Keratinocyte (primary cell): ENCODE measurements around the gene SNX20. TPM values are rescaled to one million over a fixed set of nuclear protein-coding genes. Genes with fewer than 3 reads are reported as not detected.

Experiments used
- DNase-seq: peaks from one replicate; pipeline ENCODE4 v3.0.0-alpha.2; 2011; ENCODE audit warnings: low read depth, missing footprints, low spot score
- FAIRE-seq: peaks from 2 replicates; lab custom pipeline; 2011; peaks lifted over from hg19 to GRCh38; lab: Jason Lieb, UNC
- H2AFZ ChIP-seq: 2 replicates; pipeline ENCODE4 v1.6.0; 2012; ENCODE audit warnings: low read length, control low read depth, inconsistent platforms; ENCODE audit not compliant: control insufficient read depth
- H3K27ac ChIP-seq: 2 replicates; pipeline ENCODE4 v1.5.1; 2011; ENCODE audit warnings: low read length; ENCODE audit not compliant: control insufficient read depth, insufficient read depth
- H3K27me3 ChIP-seq: 3 replicates; pipeline ENCODE4 v1.6.0; 2011; ENCODE audit warnings: low read length; ENCODE audit not compliant: control insufficient read depth, insufficient read depth; ENCODE audit errors: extremely low read depth
- H3K36me3 ChIP-seq, 2 experiments: 2 replicates in 1 of 2; 3 replicates in 1 of 2; pipeline ENCODE4 v1.5.1; 2011; ENCODE audit warnings: low read length in 2 of 2, mild to moderate bottlenecking in 1 of 2; ENCODE audit not compliant: control insufficient read depth in 2 of 2, insufficient read depth in 2 of 2; ENCODE audit errors: extremely low read depth in 1 of 2
- H3K4me1 ChIP-seq: 3 replicates; pipeline ENCODE4 v1.5.1; 2011; ENCODE audit warnings: low read length; ENCODE audit not compliant: control insufficient read depth, insufficient read depth; ENCODE audit errors: extremely low read depth
- H3K4me2 ChIP-seq: 3 replicates; pipeline ENCODE4 v1.6.0; 2011; ENCODE audit warnings: low read depth, low read length; ENCODE audit not compliant: control insufficient read depth, insufficient read depth; ENCODE audit errors: extremely low read depth
- H3K4me3 ChIP-seq, 3 experiments: fragments of 200-600 bp in 1 of 3; sonication (generic) in 1 of 3; 2 replicates in 2 of 3; 3 replicates in 1 of 3; pipeline ENCODE4 v1.5.1; 2011 to 2016; ENCODE audit warnings: low read length in 3 of 3, mild to moderate bottlenecking in 3 of 3, control low read depth in 2 of 3, inconsistent platforms in 1 of 3, low read depth in 1 of 3, mixed read lengths in 1 of 3, mixed run types in 1 of 3, moderate library complexity in 1 of 3; ENCODE audit not compliant: control insufficient read depth in 2 of 3, insufficient read depth in 2 of 3; ENCODE audit errors: extremely low read depth in 1 of 3
- H3K79me2 ChIP-seq: 2 replicates; pipeline ENCODE4 v1.6.0; 2012; ENCODE audit warnings: low read length; ENCODE audit not compliant: control insufficient read depth, insufficient read depth
- H3K9ac ChIP-seq: 3 replicates; pipeline ENCODE4 v1.6.0; 2011; ENCODE audit warnings: low read length; ENCODE audit not compliant: control insufficient read depth, insufficient read depth; ENCODE audit errors: extremely low read depth
- H3K9me1 ChIP-seq: 3 replicates; pipeline ENCODE4 v1.6.0; 2011; ENCODE audit warnings: low read length; ENCODE audit not compliant: control insufficient read depth, insufficient read depth; ENCODE audit errors: extremely low read depth
- H3K9me3 ChIP-seq: 2 replicates; pipeline ENCODE4 v1.5.1; 2012; ENCODE audit warnings: low read depth, low read length; ENCODE audit not compliant: control insufficient read depth
- H4K20me1 ChIP-seq: 3 replicates; pipeline ENCODE4 v1.6.0; 2011; ENCODE audit warnings: low read length; ENCODE audit not compliant: control insufficient read depth, insufficient read depth; ENCODE audit errors: extremely low read depth
- EZH2 ChIP-seq: IDR thresholded peaks from one replicate; pipeline ENCODE4 v1.6.1; 2012; ENCODE audit warnings: inconsistent platforms, mild to moderate bottlenecking, low read length, moderate library complexity
- dilution Hi-C: fragments of 300-500 bp; cut with MboI; formaldehyde crosslinking; loops from one replicate; pipeline ENCODE4 v1.7.0; 2020; ENCODE audit warnings: low sequenced_read_pairs; ENCODE audit not compliant: extremely low pct_ligation_motif_present
- polyA plus RNA-seq, 5 experiments: library from polyadenylated mRNA; depleted of rRNA in 3 of 5; stranded (reverse) in 3 of 5; stranded (forward) in 1 of 5; unstranded in 1 of 5; fragments of >200 nt; gene quantifications; 1 replicate in 1 of 5; 2 replicates in 3 of 5; 3 replicates in 1 of 5; pipeline versions ENCODE4 v1.2.1 to v1.2.3, GENCODE V29; 2011 to 2012; ENCODE audit warnings: missing spikeins in 2 of 5, low read depth in 1 of 5, low replicate concordance in 1 of 5
- TF ChIP-seq, protein P1 (sequence below), 3 experiments: IDR thresholded peaks in 1 of 3; conservative IDR thresholded peaks in 1 of 3; optimal IDR thresholded peaks in 1 of 3; 2 replicates in 2 of 3; 3 replicates in 1 of 3; pipeline versions ENCODE3 to v1.5.1; 2011; ENCODE audit warnings: low read length in 3 of 3, mild to moderate bottlenecking in 3 of 3, moderate library complexity in 2 of 3, control low read depth in 1 of 3, inconsistent platforms in 1 of 3; ENCODE audit not compliant: insufficient read depth in 2 of 3; ENCODE audit errors: extremely low read depth in 1 of 3

Gene SNX20
- polyA plus RNA-seq, 1 donor (not counting 4 experiments of a cell fraction or from before 2014, with no cell fraction given) = not detected

DNA sequence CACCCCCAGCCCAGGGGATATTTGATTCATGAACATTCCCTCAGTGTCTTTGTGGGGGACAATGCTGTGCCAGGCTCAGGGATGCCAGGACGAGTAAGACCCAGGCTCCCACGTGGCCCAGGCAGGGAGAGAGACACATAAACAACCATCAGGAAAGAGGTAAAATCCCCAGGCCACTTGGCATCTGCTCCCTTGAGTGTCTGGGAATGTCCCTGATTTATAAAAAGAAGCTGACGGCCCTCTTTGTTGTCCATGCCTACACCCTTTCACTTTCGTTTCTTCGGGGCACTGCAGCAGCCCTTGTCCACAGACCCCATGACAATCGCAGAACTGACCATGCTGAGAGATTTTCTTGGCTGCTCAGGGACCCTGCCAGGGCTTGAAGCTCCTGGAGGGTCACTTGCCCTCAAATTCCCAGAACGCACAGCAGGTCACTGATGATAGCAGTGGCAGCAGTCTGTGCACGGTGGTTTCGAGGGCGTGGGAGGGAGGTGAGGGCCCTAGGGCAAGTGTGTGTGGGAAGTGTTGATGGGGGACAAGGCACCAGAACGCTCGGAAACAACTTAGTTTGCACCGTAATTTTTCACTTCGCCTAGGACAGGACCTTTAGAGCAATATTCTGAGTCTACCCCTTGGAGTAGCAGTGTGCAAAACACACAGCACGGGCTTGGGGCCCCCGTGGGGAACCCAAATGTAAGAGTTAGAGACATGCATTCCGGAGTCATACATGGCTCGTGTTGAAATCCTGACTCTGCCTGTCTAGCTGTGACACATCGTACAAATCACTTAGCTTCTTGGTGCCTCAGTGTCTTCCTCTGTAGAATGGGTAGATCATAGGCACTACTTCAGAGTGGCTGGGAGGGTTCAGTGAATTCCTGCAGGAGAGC is 17.0 kb upstream of the SNX20 start:
- no peaks in the 10 kb centered on the region for H3K9me3 ChIP-seq
- H3K9me1 ChIP-seq = no peaks in the 10 kb centered on the region
- DNase-seq (no peak), FAIRE-seq (no peak)
- H3K4me3 ChIP-seq = peak overlapping the region in 2 of 3 experiments; percentile 11 to 41
- no peaks in the 10 kb centered on the region for H3K36me3 ChIP-seq
- H3K27ac ChIP-seq = peak overlapping the region; percentile 81
- peak overlapping the region; percentile 81 for H3K4me2 ChIP-seq
- peak overlapping the region; percentile 85 for H2AFZ ChIP-seq
- H3K27me3 ChIP-seq = no peaks in the 10 kb centered on the region
- TF ChIP-seq, protein P1, sequence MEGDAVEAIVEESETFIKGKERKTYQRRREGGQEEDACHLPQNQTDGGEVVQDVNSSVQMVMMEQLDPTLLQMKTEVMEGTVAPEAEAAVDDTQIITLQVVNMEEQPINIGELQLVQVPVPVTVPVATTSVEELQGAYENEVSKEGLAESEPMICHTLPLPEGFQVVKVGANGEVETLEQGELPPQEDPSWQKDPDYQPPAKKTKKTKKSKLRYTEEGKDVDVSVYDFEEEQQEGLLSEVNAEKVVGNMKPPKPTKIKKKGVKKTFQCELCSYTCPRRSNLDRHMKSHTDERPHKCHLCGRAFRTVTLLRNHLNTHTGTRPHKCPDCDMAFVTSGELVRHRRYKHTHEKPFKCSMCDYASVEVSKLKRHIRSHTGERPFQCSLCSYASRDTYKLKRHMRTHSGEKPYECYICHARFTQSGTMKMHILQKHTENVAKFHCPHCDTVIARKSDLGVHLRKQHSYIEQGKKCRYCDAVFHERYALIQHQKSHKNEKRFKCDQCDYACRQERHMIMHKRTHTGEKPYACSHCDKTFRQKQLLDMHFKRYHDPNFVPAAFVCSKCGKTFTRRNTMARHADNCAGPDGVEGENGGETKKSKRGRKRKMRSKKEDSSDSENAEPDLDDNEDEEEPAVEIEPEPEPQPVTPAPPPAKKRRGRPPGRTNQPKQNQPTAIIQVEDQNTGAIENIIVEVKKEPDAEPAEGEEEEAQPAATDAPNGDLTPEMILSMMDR (optimal IDR thresholded peaks at IDR 0.05 in 1 of 3, IDR thresholded peaks at IDR 0.05 in 1 of 3, conservative IDR thresholded peaks at IDR 0.05 in 1 of 3; ENCODE audit: extremely low read depth in 1 of 3, insufficient read depth in 2 of 3, low read length in 3 of 3) = no peak
- TF ChIP-seq EZH2 = no peak
- H4K20me1 ChIP-seq = no peaks in the 10 kb centered on the region
- H3K9ac ChIP-seq = peak overlapping the region; percentile 68
- dilution Hi-C loops = no loop called here
- peaks cover 37% of the 10 kb centered on the region for H3K4me1 ChIP-seq
- no peaks in the 10 kb centered on the region for H3K79me2 ChIP-seq

DNA sequence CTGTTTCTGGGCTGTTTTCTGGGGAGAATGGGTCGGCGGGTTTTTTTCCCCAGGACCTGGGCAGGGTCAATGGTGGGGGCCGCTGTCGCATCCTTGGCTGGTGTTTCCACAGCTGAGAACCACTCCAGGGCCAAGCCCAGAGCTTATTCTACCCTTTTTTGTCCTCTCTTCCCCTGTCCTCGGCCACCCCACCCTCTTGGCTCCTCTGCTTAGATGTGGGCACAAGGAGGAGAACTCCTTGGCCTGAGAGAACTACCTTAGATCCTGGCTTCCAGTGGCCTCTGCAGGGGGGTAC is 16.3 kb upstream of the SNX20 start:
- Histone ChIP-seq H3K4me1 (peaks cover 37% of the 10 kb centered on the region), H3K27me3 (no peaks in the 10 kb centered on the region), H3K4me2 (peak overlapping the region; percentile 81), H2AFZ (no peak overlapping the region), H3K9ac (peak overlapping the region; percentile 68), H3K79me2 (no peaks in the 10 kb centered on the region), H3K9me1 (no peaks in the 10 kb centered on the region), H3K4me3 (peak overlapping the region in 1 of 3 experiments; percentile 41), H3K9me3 (no peaks in the 10 kb centered on the region), H4K20me1 (no peaks in the 10 kb centered on the region), H3K27ac (peak overlapping the region; percentile 81), H3K36me3 (no peaks in the 10 kb centered on the region)
- DNase-seq (no peak), FAIRE-seq (no peak)
- dilution Hi-C loops = no loop called here
- TF ChIP-seq, protein P1 (optimal IDR thresholded peaks at IDR 0.05 in 1 of 3, IDR thresholded peaks at IDR 0.05 in 1 of 3, conservative IDR thresholded peaks at IDR 0.05 in 1 of 3; ENCODE audit: extremely low read depth in 1 of 3, insufficient read depth in 2 of 3, low read length in 3 of 3) = no peak
- TF ChIP-seq EZH2 = no peak
